Measurements from ENCODE around the gene ZDHHC11B. TPM values are rescaled to one million over a fixed set of nuclear protein-coding genes. Genes with fewer than 3 reads are reported as not detected.

Gene ZDHHC11B
- polyA plus RNA-seq, 1 donor (not counting 4 experiments of a cell fraction or from before 2014, with no cell fraction given), result 0.18 TPM

DNA sequence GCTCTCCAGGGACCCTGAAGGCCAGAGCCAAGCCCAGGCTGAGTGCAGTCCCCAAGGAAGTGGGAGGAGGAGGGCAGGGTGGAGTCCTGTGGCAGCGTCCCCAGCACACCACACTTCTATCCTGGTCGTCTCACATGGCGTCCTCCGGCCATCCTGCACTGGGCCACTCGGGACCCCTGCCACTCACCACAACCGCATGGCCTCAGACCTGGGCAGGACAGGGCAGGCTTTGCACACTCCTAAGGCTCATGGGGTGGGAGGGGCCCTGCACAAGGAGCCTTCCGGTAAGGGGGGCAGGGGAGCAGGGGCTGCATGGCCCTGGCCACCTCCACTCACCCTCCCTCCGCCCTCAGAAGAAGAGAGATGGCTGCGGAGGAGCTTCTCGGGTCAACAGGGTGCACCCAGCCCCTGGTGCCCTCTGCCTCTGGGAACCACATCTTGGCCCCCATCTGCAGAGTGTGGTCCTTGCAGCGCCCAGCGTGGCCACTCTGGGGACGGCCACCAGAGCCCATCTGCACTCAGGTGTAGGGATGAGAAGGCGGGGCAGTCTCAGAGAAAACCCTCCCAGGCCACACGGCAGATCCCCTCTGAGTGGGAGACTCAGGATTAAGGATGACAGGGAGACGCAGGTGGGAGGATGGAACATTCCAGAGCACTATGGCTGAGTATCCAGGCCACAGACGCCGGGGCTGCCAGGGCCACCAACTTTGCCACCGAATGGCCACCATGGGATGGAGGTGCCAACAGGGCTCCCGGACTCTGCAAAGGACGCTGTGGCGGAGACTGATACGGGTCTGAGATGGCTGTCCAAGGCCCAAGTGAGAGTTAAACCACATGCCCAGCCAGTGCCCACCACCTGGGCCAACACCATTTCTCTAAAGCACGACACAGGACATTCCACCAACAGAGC lies 99.0 kb downstream of the ZDHHC11B start:
- Histone ChIP-seq H3K9ac (ENCODE audit: control insufficient read depth, extremely low read depth, insufficient read depth, low read length) (no peak overlapping the region), H2AFZ (ENCODE audit: control insufficient read depth, low read length) (no peak overlapping the region), H3K27me3 (ENCODE audit: control insufficient read depth, extremely low read depth, insufficient read depth, low read length) (no peaks in the 10 kb centered on the region), H3K4me1 (ENCODE audit: control insufficient read depth, extremely low read depth, insufficient read depth, low read length) (no peaks in the 10 kb centered on the region), H3K27ac (ENCODE audit: control insufficient read depth, insufficient read depth, low read length) (no peak overlapping the region), H4K20me1 (ENCODE audit: control insufficient read depth, extremely low read depth, insufficient read depth, low read length) (no peaks in the 10 kb centered on the region), H3K36me3 (ENCODE audit: control insufficient read depth in 2 of 2, extremely low read depth in 1 of 2, insufficient read depth in 2 of 2, low read length in 2 of 2) (no peaks in the 10 kb centered on the region), H3K4me3 (ENCODE audit: control insufficient read depth in 2 of 3, extremely low read depth in 1 of 3, insufficient read depth in 2 of 3, low read depth in 1 of 3, low read length in 3 of 3) (no peak overlapping the region), H3K9me3 (ENCODE audit: control insufficient read depth, low read depth, low read length) (no peaks in the 10 kb centered on the region), H3K9me1 (ENCODE audit: control insufficient read depth, extremely low read depth, insufficient read depth, low read length) (no peaks in the 10 kb centered on the region), H3K4me2 (ENCODE audit: control insufficient read depth, extremely low read depth, insufficient read depth, low read depth, low read length) (no peak overlapping the region), H3K79me2 (ENCODE audit: control insufficient read depth, insufficient read depth, low read length) (no peaks in the 10 kb centered on the region)
- FAIRE-seq (no peak), DNase-seq (ENCODE audit: low read depth, low spot score) (no peak)
- dilution Hi-C loops (cut with MboI; ENCODE audit: extremely low pct_ligation_motif_present, low sequenced_read_pairs), result no loop called here
- TF ChIP-seq, protein P1, sequence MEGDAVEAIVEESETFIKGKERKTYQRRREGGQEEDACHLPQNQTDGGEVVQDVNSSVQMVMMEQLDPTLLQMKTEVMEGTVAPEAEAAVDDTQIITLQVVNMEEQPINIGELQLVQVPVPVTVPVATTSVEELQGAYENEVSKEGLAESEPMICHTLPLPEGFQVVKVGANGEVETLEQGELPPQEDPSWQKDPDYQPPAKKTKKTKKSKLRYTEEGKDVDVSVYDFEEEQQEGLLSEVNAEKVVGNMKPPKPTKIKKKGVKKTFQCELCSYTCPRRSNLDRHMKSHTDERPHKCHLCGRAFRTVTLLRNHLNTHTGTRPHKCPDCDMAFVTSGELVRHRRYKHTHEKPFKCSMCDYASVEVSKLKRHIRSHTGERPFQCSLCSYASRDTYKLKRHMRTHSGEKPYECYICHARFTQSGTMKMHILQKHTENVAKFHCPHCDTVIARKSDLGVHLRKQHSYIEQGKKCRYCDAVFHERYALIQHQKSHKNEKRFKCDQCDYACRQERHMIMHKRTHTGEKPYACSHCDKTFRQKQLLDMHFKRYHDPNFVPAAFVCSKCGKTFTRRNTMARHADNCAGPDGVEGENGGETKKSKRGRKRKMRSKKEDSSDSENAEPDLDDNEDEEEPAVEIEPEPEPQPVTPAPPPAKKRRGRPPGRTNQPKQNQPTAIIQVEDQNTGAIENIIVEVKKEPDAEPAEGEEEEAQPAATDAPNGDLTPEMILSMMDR (optimal IDR thresholded peaks at IDR 0.05 in 1 of 3, IDR thresholded peaks at IDR 0.05 in 1 of 3, conservative IDR thresholded peaks at IDR 0.05 in 1 of 3; ENCODE audit: extremely low read depth in 1 of 3, insufficient read depth in 2 of 3, low read length in 3 of 3), result no peak
- TF ChIP-seq EZH2 (IDR thresholded peaks at IDR 0.05; ENCODE audit: low read length), result no peak

DNA sequence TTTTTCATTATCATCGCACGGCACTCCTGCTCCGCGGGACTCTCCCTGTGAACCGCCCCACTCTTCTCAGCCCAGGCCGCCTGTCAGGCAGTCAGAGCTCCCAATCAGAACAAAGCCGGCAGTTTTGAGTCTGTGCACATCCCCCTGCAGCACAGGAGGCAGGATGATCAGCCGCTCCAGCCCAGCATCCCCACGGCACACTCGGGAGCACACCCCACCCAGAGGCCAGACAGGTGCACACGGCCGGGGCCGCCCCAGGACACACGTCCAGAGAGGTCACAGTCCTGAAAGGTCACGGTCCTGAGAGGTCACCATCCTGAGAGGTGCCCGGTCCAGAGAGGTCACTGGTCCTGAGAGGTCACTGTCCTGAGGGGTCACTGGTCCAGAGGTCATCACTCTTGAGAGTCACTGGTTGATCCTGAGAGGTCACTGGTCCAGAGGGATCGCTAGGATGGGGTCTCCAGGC lies 99.7 kb downstream of the ZDHHC11B start:
- Histone ChIP-seq H3K79me2 (ENCODE audit: control insufficient read depth, insufficient read depth, low read length) (no peaks in the 10 kb centered on the region), H3K4me2 (ENCODE audit: control insufficient read depth, extremely low read depth, insufficient read depth, low read depth, low read length) (no peak overlapping the region), H3K9me3 (ENCODE audit: control insufficient read depth, low read depth, low read length) (no peaks in the 10 kb centered on the region), H3K9ac (ENCODE audit: control insufficient read depth, extremely low read depth, insufficient read depth, low read length) (no peak overlapping the region), H3K27ac (ENCODE audit: control insufficient read depth, insufficient read depth, low read length) (no peak overlapping the region), H3K36me3 (ENCODE audit: control insufficient read depth in 2 of 2, extremely low read depth in 1 of 2, insufficient read depth in 2 of 2, low read length in 2 of 2) (no peaks in the 10 kb centered on the region), H3K27me3 (ENCODE audit: control insufficient read depth, extremely low read depth, insufficient read depth, low read length) (no peaks in the 10 kb centered on the region), H2AFZ (ENCODE audit: control insufficient read depth, low read length) (no peak overlapping the region), H3K4me3 (ENCODE audit: control insufficient read depth in 2 of 3, extremely low read depth in 1 of 3, insufficient read depth in 2 of 3, low read depth in 1 of 3, low read length in 3 of 3) (no peak overlapping the region), H3K4me1 (ENCODE audit: control insufficient read depth, extremely low read depth, insufficient read depth, low read length) (no peaks in the 10 kb centered on the region), H3K9me1 (ENCODE audit: control insufficient read depth, extremely low read depth, insufficient read depth, low read length) (no peaks in the 10 kb centered on the region), H4K20me1 (ENCODE audit: control insufficient read depth, extremely low read depth, insufficient read depth, low read length) (no peaks in the 10 kb centered on the region)
- TF ChIP-seq, protein P1 (optimal IDR thresholded peaks at IDR 0.05 in 1 of 3, IDR thresholded peaks at IDR 0.05 in 1 of 3, conservative IDR thresholded peaks at IDR 0.05 in 1 of 3; ENCODE audit: extremely low read depth in 1 of 3, insufficient read depth in 2 of 3, low read length in 3 of 3), result no peak
- TF ChIP-seq EZH2 (IDR thresholded peaks at IDR 0.05; ENCODE audit: low read length), result no peak
- dilution Hi-C loops (cut with MboI; ENCODE audit: extremely low pct_ligation_motif_present, low sequenced_read_pairs), result no loop called here
- FAIRE-seq (no peak), DNase-seq (ENCODE audit: low read depth, low spot score) (no peak)

Measured in keratinocyte (primary cell).